HUES64 (cell line): ENCODE measurements around the gene ARSI.
A peak's percentile ranks its signal among the peaks of the same experiment; 100 is the strongest.

Experiments
- H3K27ac ChIP-seq: 2 replicates; pipeline ENCODE4 v1.7.0; 2013; ENCODE audit warnings: low read depth, low read length, inconsistent platforms
- H3K27me3 ChIP-seq: 2 replicates; pipeline ENCODE4 v1.6.1; 2013; ENCODE audit warnings: mild to moderate bottlenecking, low read length; ENCODE audit not compliant: insufficient read depth
- H3K36me3 ChIP-seq: 2 replicates; pipeline ENCODE4 v1.6.1; 2013; ENCODE audit warnings: mild to moderate bottlenecking, low read length; ENCODE audit not compliant: insufficient read depth
- H3K4me1 ChIP-seq: 2 replicates; pipeline ENCODE4 v1.6.1; 2013; ENCODE audit warnings: mild to moderate bottlenecking, low read length, moderate library complexity; ENCODE audit not compliant: insufficient read depth
- H3K4me3 ChIP-seq: 2 replicates; pipeline ENCODE4 v1.5.1; 2013; ENCODE audit warnings: mild to moderate bottlenecking, low read length, moderate library complexity
- H3K9ac ChIP-seq: 2 replicates; pipeline ENCODE4 v1.6.1; 2013; ENCODE audit warnings: mild to moderate bottlenecking, low read depth, low read length
- H3K9me3 ChIP-seq: 2 replicates; pipeline ENCODE4 v1.6.1; 2013; ENCODE audit warnings: low read depth, low read length; ENCODE audit not compliant: insufficient read depth
- WGBS: fragments of 150-250, 120-280 bp; methylation state at CpG from one replicate; pipeline ENCODE4 v1.1.7; 2013; ENCODE audit warnings: missing lambda C conversion rate; 5-methylcytosine and 5-hydroxymethylcytosine counted together

ARSI gene

GRCh38 chr5:150306775-150307174, 4.1 kb upstream of the ARSI start:
- Histone ChIP-seq H3K27ac (no peak overlapping the region), H3K36me3 (no peaks in the 10 kb centered on the region), H3K9me3 (no peaks in the 10 kb centered on the region), H3K9ac (no peak overlapping the region), H3K27me3 (peaks cover 4% of the 10 kb centered on the region), H3K4me1 (peaks cover 36% of the 10 kb centered on the region), H3K4me3 (no peak overlapping the region)
- 93% methylated on average over 4 of the region's 4 CpGs for WGBS

- Histone ChIP-seq H3K27ac (no peak overlapping the region), H3K9ac (no peak overlapping the region), H3K9me3 (no peaks in the 10 kb centered on the region), H3K4me1 (peaks cover 41% of the 10 kb centered on the region), H3K27me3 (peaks cover 13% of the 10 kb centered on the region), H3K36me3 (no peaks in the 10 kb centered on the region), H3K4me3 (no peak overlapping the region)
- WGBS, result 90% methylated on average over 1 of the region's 1 CpG
Measured at GRCh38 chr5:150305557-150305956, 2.9 kb upstream of the ARSI start.

DNA sequence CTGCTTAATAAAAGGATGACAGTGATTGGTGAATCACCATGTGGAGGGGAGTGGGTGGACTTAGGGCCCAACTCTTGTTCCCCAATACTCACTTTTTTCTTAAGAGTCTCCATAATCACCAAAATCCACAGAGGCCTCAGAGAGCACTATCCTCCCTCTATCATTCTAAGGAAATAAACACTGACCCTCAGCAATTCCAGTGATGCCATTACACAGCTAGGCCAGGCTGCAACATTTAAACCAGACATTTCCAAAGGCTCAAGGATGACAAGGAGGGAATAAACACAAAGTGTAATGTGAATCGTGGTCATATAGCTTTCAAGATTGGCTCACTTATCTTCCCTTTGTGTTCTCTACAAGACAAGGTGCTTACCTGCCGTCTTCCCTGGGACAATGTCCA, 2.4 kb upstream of the ARSI start:
- Histone ChIP-seq H3K4me1 (peaks cover 41% of the 10 kb centered on the region), H3K36me3 (no peaks in the 10 kb centered on the region), H3K27me3 (peaks cover 13% of the 10 kb centered on the region), H3K9me3 (no peaks in the 10 kb centered on the region), H3K9ac (no peak overlapping the region), H3K27ac (no peak overlapping the region), H3K4me3 (no peak overlapping the region)
- WGBS, result 96% methylated on average over 2 of the region's 2 CpGs

DNA sequence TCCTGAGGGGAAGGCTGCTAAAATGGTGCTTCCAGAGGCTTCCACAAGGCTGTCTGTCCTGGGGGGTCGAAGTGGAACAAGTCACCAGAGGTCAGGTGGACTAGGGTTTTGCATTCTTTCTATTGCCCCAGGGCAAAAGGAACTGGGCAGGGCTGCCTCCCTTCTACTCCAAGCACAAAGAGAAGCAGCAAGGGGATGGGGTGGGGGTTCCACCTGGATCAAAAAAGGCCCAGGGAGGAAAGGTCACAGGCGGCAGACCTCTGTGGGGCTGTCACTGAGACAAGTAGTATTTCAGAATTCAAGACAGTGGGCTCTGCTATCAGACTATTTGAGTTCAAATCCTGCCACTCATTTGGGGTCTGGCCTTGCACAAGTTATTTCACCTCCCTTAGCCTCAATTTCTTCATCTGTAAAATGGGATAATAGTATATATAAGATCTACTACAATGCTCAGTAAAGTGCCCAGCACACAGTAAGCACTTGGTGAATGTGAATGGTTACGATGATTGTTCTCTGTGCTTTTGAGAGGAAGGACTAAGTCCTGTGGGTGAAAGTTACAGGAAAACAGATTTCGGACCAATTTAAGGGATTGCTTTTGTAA, 1.9 kb upstream of the ARSI start:
- H3K36me3 ChIP-seq, result no peaks in the 10 kb centered on the region
- H3K27me3 ChIP-seq, result peaks cover 13% of the 10 kb centered on the region
- no peak overlapping the region for H3K27ac ChIP-seq
- no peak overlapping the region for H3K9ac ChIP-seq
- no peaks in the 10 kb centered on the region for H3K9me3 ChIP-seq
- peaks cover 41% of the 10 kb centered on the region for H3K4me1 ChIP-seq
- H3K4me3 ChIP-seq, result no peak overlapping the region
- WGBS, result 87% methylated on average over 4 of the region's 4 CpGs

- no peak overlapping the region for H3K9ac ChIP-seq
- peaks cover 41% of the 10 kb centered on the region for H3K4me1 ChIP-seq
- no peaks in the 10 kb centered on the region for H3K9me3 ChIP-seq
- peaks cover 13% of the 10 kb centered on the region for H3K27me3 ChIP-seq
- no peaks in the 10 kb centered on the region for H3K36me3 ChIP-seq
- H3K4me3 ChIP-seq, result peak overlapping the region; percentile 68; the same call in 1 of the 2 replicates
- H3K27ac ChIP-seq, result no peak overlapping the region
- WGBS, result 57% methylated on average over 7 of the region's 7 CpGs
Measured at GRCh38 chr5:150303660-150304386, 1.1 kb upstream of the ARSI start.

DNA sequence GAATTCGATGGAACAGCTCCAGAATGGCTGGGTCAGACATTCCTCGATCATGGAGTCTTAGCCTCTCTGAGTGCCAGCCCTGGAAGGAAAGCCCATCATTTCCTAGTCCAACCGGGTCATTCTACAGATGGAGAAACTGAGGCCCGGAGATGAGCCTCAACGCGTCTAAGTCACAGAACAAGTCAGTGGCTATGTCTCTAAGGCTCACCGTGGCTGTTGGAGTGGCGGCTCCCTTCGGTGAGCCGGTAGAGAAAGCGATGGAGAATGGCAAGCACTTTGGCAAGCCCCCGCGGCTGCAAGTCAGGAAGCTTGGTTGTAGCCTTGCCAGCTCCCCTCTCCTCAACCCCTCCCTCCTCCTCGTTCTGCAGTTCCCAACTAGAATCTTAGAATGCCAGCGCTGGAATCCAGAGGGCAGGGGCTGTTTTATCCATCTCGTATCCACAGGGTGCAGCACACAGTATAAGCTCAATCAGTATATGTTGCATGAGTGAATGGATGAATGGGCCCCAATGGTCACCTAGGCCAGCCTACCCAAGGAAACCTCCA, 438 bp upstream of the ARSI start:
- H3K4me3 ChIP-seq, result peak overlapping the region; percentile 68
- no peak overlapping the region for H3K27ac ChIP-seq
- H3K27me3 ChIP-seq, result peaks cover 13% of the 10 kb centered on the region
- 9% methylated on average over 16 of the region's 16 CpGs for whole genome bisulfite sequencing
- no peak overlapping the region for H3K9ac ChIP-seq
- H3K9me3 ChIP-seq, result no peaks in the 10 kb centered on the region
- H3K36me3 ChIP-seq, result no peaks in the 10 kb centered on the region
- peaks cover 41% of the 10 kb centered on the region for H3K4me1 ChIP-seq

DNA sequence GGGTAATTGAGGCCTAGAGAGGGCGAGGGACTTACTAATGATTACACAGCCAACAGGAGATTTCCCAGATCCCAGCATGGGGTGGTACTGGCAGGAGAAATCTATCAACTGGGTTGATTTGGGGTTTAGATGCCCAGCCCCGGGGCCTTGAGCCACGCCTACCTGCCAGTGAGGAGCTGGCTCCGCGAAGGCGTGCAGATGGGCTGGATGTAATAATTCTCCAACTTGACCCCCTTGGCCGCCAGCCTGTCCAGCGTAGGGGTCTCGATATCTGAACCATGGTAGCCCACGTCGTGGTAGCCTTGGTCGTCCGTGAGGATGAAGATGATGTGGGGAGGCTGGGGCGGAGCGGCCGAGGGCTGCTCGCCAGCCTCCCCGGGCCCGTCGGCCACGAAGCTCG, 804 bp downstream of the ARSI start:
- Histone ChIP-seq H3K27ac (no peak overlapping the region), H3K4me3 (peak overlapping the region; percentile 68), H3K27me3 (peaks cover 13% of the 10 kb centered on the region), H3K4me1 (peaks cover 41% of the 10 kb centered on the region), H3K36me3 (no peaks in the 10 kb centered on the region), H3K9ac (peak overlapping the region; percentile 71), H3K9me3 (no peaks in the 10 kb centered on the region)
- WGBS, result 33% methylated on average over 22 of the region's 22 CpGs

DNA sequence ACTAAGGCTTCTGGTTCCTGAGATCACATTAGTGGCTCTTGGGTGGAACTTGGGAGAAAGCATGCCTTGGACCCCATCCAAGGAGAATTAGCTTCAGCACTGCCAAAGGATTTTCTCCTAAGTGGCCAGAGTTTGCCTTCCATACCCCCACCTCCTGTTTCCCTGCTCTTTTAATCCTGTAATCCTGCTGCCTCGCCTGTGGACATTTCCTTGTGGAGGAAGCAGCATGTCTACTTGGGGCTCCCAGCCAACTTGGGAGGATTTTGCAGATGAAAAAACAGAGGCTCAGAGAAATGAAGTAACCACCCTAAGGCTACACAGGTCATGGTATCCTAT, 1.6 kb downstream of the ARSI start:
- peaks cover 38% of the 10 kb centered on the region for H3K4me1 ChIP-seq
- no peaks in the 10 kb centered on the region for H3K36me3 ChIP-seq
- H3K4me3 ChIP-seq, result peak overlapping the region; percentile 68
- H3K9ac ChIP-seq, result no peak overlapping the region
- H3K27me3 ChIP-seq, result peaks cover 13% of the 10 kb centered on the region
- 85% methylated on average over 1 of the region's 1 CpG for WGBS
- H3K27ac ChIP-seq, result no peak overlapping the region
- H3K9me3 ChIP-seq, result no peaks in the 10 kb centered on the region

GRCh38 chr5:150300496-150301169, 2.1 kb downstream of the ARSI start:
- Histone ChIP-seq H3K9me3 (no peaks in the 10 kb centered on the region), H3K27ac (no peak overlapping the region), H3K27me3 (peaks cover 13% of the 10 kb centered on the region), H3K4me1 (peaks cover 38% of the 10 kb centered on the region), H3K36me3 (no peaks in the 10 kb centered on the region), H3K4me3 (0 out of 2 replicates have a peak overlapping the region, but pooled peaks have one; percentile 68), H3K9ac (no peak overlapping the region)
- WGBS, result 60% methylated on average over 13 of the region's 13 CpGs

DNA sequence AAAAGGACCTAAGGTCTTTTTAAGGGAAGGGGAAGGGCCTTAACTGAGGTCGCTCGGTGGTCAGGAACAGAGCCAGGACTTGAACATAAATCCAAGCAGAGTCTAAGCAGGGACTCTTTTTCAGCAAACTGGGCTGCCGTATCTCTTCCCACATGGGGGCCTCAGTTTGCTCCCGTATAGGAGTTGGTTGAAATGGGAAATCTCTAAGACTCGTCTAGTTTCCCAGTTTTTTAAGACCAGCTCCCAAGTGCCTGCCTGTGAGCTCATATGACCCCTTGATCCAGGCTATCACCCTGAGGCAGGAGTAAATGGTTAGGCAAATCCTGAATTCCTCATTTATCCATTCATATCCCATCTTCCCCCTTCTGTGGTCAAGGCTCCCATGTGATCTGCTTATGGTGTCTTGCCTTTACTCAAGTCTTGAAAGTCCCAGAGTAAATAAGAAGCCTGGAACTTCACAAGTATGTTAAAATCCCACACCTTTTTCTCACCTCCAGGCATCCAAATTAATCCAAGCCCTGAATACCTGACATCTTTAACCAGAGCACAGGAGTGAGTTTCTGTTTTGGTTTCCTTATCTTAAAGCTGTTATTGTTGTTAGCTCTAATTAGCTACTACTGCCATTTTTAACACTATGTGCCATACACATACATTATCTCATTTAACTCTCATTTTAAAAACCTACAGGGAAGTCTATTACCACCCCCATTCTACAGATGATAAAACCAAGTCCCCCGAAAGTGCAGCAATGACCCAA, 3.0 kb downstream of the ARSI start:
- no peak overlapping the region for H3K9ac ChIP-seq
- H3K27me3 ChIP-seq, result peaks cover 13% of the 10 kb centered on the region
- H3K27ac ChIP-seq, result no peak overlapping the region
- peaks cover 29% of the 10 kb centered on the region for H3K4me1 ChIP-seq
- no peak overlapping the region for H3K4me3 ChIP-seq
- H3K9me3 ChIP-seq, result no peaks in the 10 kb centered on the region
- H3K36me3 ChIP-seq, result no peaks in the 10 kb centered on the region
- 72% methylated on average over 6 of the region's 6 CpGs for WGBS
